Endothelial cell of umbilical vein (primary cell): ENCODE data around the gene CD164L2.

Experiments used
- JUN ChIP-seq: IDR thresholded peaks from 2 replicates; pipeline ENCODE4 v1.6.1; 2011; ENCODE audit warnings: borderline replicate concordance, low read depth; ENCODE audit not compliant: insufficient read length, insufficient read depth
- POLR2A ChIP-seq: IDR thresholded peaks from 2 replicates; pipeline ENCODE4 v1.6.1; 2012; ENCODE audit warnings: low read depth, mild to moderate bottlenecking, control low read depth, low read length
- POLR2AphosphoS5 ChIP-seq: IDR thresholded peaks from 2 replicates; pipeline ENCODE4 v1.6.1; 2012; ENCODE audit warnings: low read depth, mild to moderate bottlenecking, control low read depth, low read length, moderate library complexity; ENCODE audit not compliant: insufficient read depth

GRCh38 chr1:27356619-27357280, 26.4 kb downstream of the CD164L2 start:
- no peak for TF ChIP-seq JUN
- no peak for TF ChIP-seq POLR2A
- TF ChIP-seq POLR2AphosphoS5, result no peak
